Measurements from ENCODE around the gene PSMD7.

DNA sequence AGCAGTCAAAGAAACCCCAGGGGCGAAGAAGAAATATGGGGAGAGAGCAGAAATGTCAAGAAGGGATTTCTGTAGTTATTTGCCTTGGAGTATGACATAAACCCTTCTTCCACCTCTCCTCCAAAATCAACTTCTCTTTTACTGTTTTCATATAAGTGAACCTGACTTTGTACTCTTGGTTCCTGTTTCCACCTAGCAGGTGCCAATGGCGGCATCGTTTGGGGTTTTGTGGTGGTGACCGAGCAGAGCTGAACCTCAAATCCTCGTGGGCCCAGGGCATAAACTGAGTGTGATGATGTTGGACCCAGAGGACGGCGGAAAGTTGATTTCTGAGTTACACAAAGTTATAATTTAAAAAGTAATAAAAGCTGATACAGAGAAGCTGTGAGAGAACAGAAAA lies 39.6 kb upstream of the PSMD7 start:
- TF ChIP-seq, protein P1, sequence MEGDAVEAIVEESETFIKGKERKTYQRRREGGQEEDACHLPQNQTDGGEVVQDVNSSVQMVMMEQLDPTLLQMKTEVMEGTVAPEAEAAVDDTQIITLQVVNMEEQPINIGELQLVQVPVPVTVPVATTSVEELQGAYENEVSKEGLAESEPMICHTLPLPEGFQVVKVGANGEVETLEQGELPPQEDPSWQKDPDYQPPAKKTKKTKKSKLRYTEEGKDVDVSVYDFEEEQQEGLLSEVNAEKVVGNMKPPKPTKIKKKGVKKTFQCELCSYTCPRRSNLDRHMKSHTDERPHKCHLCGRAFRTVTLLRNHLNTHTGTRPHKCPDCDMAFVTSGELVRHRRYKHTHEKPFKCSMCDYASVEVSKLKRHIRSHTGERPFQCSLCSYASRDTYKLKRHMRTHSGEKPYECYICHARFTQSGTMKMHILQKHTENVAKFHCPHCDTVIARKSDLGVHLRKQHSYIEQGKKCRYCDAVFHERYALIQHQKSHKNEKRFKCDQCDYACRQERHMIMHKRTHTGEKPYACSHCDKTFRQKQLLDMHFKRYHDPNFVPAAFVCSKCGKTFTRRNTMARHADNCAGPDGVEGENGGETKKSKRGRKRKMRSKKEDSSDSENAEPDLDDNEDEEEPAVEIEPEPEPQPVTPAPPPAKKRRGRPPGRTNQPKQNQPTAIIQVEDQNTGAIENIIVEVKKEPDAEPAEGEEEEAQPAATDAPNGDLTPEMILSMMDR (IDR thresholded peaks at IDR 0.05 in 2 of 3, conservative IDR thresholded peaks at IDR 0.05 in 1 of 3; ENCODE audit: borderline replicate concordance in 1 of 3, insufficient read depth in 1 of 3, low read depth in 2 of 3, low read length in 2 of 3): no peak
- TF ChIP-seq EZH2 (IDR thresholded peaks at IDR 0.05) (no peak), POLR2AphosphoS5 (IDR thresholded peaks at IDR 0.05; ENCODE audit: low read depth, low read length) (no peak), POLR2A (IDR thresholded peaks at IDR 0.05; ENCODE audit: borderline replicate concordance, extremely low read depth, insufficient read depth, insufficient read length) (no peak), SP1 (IDR thresholded peaks at IDR 0.05; ENCODE audit: low read depth) (no peak), ZFX (IDR thresholded peaks at IDR 0.05) (no peak), EZH2phosphoT487 (IDR thresholded peaks at IDR 0.05; ENCODE audit: borderline replicate concordance) (no peak), REST (IDR thresholded peaks at IDR 0.05; ENCODE audit: low read depth) (no peak), ZNF274 (IDR thresholded peaks at IDR 0.05; ENCODE audit: low read depth, low read length) (no peak)
- TF ChIP-seq, protein P2, sequence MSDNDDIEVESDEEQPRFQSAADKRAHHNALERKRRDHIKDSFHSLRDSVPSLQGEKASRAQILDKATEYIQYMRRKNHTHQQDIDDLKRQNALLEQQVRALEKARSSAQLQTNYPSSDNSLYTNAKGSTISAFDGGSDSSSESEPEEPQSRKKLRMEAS (IDR thresholded peaks at IDR 0.05): no peak
- TF ChIP-seq, protein P3, sequence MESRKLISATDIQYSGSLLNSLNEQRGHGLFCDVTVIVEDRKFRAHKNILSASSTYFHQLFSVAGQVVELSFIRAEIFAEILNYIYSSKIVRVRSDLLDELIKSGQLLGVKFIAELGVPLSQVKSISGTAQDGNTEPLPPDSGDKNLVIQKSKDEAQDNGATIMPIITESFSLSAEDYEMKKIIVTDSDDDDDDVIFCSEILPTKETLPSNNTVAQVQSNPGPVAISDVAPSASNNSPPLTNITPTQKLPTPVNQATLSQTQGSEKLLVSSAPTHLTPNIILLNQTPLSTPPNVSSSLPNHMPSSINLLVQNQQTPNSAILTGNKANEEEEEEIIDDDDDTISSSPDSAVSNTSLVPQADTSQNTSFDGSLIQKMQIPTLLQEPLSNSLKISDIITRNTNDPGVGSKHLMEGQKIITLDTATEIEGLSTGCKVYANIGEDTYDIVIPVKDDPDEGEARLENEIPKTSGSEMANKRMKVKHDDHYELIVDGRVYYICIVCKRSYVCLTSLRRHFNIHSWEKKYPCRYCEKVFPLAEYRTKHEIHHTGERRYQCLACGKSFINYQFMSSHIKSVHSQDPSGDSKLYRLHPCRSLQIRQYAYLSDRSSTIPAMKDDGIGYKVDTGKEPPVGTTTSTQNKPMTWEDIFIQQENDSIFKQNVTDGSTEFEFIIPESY (IDR thresholded peaks at IDR 0.05; ENCODE audit: extremely low read depth, insufficient replicate concordance, low read length): no peak

Data from HCT116 (cell line).